GM12878 (cell line): ENCODE measurements around the gene ADAMTS2. TPM values are rescaled to one million over a fixed set of nuclear protein-coding genes. Genes with fewer than 3 reads are reported as not detected.

ENCODE experiments used
- ATAC-seq: fragments of 200-7000 bp; cut with Tn5 transposase; 3 replicates; pipeline ENCODE4 v1.9.1; 2020; ENCODE audit warnings: mild to moderate bottlenecking, moderate library complexity
- BruUV-seq: library from RNA; stranded (reverse); fragments of 400-500 nt; replicated peaks from 2 replicates; lab custom pipeline; 2021; lab: Mats Ljungman, UMichigan
- CTCF ChIA-PET: fragments of 300-600 bp; sonication (Branson Sonifier 250); formaldehyde crosslinking; extraction: SDS; loops from one replicate; lab custom pipeline; 2021; ENCODE audit warnings: inconsistent platforms; lab: Yijun Ruan, JAX
- POLR2A ChIA-PET: fragments of 350-600 bp; formaldehyde crosslinking; extraction: SDS; loops from one replicate; lab custom pipeline; 2021; ENCODE audit warnings: inconsistent platforms; lab: Charles Lee
- RAD21 ChIA-PET: fragments of 300-600 bp; sonication (Branson Sonifier 250); formaldehyde crosslinking; loops from one replicate; lab custom pipeline; 2023; ENCODE audit warnings: antibody characterized with exemption; ENCODE audit not compliant: unreplicated experiment; lab: Charles Lee
- SMC1A ChIA-PET: fragments of 300-600 bp; sonication (Branson Sonifier 250); formaldehyde crosslinking; loops from one replicate; lab custom pipeline; 2023; ENCODE audit not compliant: unreplicated experiment, uncharacterized antibody; lab: Charles Lee
- DNase-seq: peaks from one replicate; pipeline ENCODE4 v3.0.0-alpha.2; 2011; ENCODE audit warnings: low read depth, low spot score
- FAIRE-seq: peaks from 3 replicates; lab custom pipeline; 2011; peaks lifted over from hg19 to GRCh38; lab: Jason Lieb, UNC
- H2AFZ ChIP-seq: 2 replicates; pipeline ENCODE4 v1.6.0; 2011; ENCODE audit warnings: low read depth, low read length, control low read depth; ENCODE audit not compliant: control insufficient read depth
- H3K27ac ChIP-seq: 2 replicates; pipeline ENCODE4 v1.5.1; 2011; ENCODE audit warnings: control low read depth; ENCODE audit not compliant: control insufficient read depth, insufficient read depth
- H3K27me3 ChIP-seq, 2 experiments: replicated peaks in 1 of 2; 2 replicates each; pipeline versions ENCODE4 v1.6.0 to v1.6.1; 2011; ENCODE audit warnings: low read length in 1 of 2; ENCODE audit not compliant: control insufficient read depth in 2 of 2, insufficient read depth in 2 of 2
- H3K36me3 ChIP-seq, 2 experiments: 2 replicates each; pipeline ENCODE4 v1.5.1; 2011; ENCODE audit warnings: low read length in 1 of 2; ENCODE audit not compliant: control insufficient read depth in 2 of 2, insufficient read depth in 2 of 2
- H3K4me1 ChIP-seq: 2 replicates; pipeline ENCODE4 v1.6.1; 2011; ENCODE audit warnings: mild to moderate bottlenecking, low read length, moderate library complexity, mixed read lengths; ENCODE audit not compliant: control insufficient read depth, insufficient read depth
- H3K4me2 ChIP-seq: 2 replicates; pipeline ENCODE4 v1.6.0; 2011; ENCODE audit warnings: control low read depth; ENCODE audit not compliant: control insufficient read depth, insufficient read depth
- H3K4me3 ChIP-seq: fragments of 200-600 bp; sonication (generic); 2 replicates; pipeline ENCODE4 v1.5.1; 2016
- H3K79me2 ChIP-seq: 2 replicates; pipeline ENCODE4 v1.6.0; 2011; ENCODE audit warnings: low read length; ENCODE audit not compliant: control insufficient read depth, insufficient read depth
- H3K9ac ChIP-seq: 2 replicates; pipeline ENCODE4 v1.8.0; 2011; ENCODE audit warnings: low read length, control low read depth, mixed read lengths; ENCODE audit not compliant: control insufficient read depth, insufficient read depth
- H3K9me3 ChIP-seq: replicated peaks from 3 replicates; pipeline ENCODE4 v1.5.1; 2011; ENCODE audit warnings: mild to moderate bottlenecking, low read length; ENCODE audit not compliant: control insufficient read depth, insufficient read depth
- H4K20me1 ChIP-seq: 2 replicates; pipeline ENCODE4 v1.6.0; 2011; ENCODE audit not compliant: control insufficient read depth, insufficient read depth
- ASH2L ChIP-seq: fragments of 300-600, 200-600 bp; sonication (generic); IDR thresholded peaks from 2 replicates; pipeline ENCODE4 v1.6.1; 2017; ENCODE audit warnings: low read depth, mild to moderate bottlenecking, borderline replicate concordance
- GABPA ChIP-seq: IDR thresholded peaks from 2 replicates; pipeline ENCODE4 v1.6.1; 2014; ENCODE audit warnings: antibody characterized with exemption, low read depth, mild to moderate bottlenecking, inconsistent platforms
- KLF5 ChIP-seq: fragments of 450-650 bp; IDR thresholded peaks from 2 replicates; pipeline ENCODE4 v1.6.1; 2014; ENCODE audit warnings: mild to moderate bottlenecking; ENCODE audit not compliant: partially characterized antibody
- MTA3 ChIP-seq: IDR thresholded peaks from 2 replicates; pipeline ENCODE4 v1.6.1; 2012; ENCODE audit warnings: low read length, inconsistent platforms, borderline replicate concordance
- POLR2A ChIP-seq: IDR thresholded peaks from 2 replicates; pipeline ENCODE4 v1.6.1; 2011; ENCODE audit warnings: low read depth, mild to moderate bottlenecking, low read length
- TAF1 ChIP-seq: IDR thresholded peaks from 2 replicates; pipeline ENCODE4 v1.6.1; 2011; ENCODE audit warnings: mild to moderate bottlenecking, low read depth, low read length, borderline replicate concordance
- ZNF622 ChIP-seq: fragments of 450-650 bp; IDR thresholded peaks from 2 replicates; pipeline ENCODE4 v1.6.1; 2017; ENCODE audit warnings: mild to moderate bottlenecking, inconsistent platforms
- WGBS: methylation state at CpG from one replicate; pipeline ENCODE4 v1.1.6; 2016; ENCODE audit warnings: low lambda C conversion rate; ENCODE audit not compliant: insufficient replicate concordance, insufficient coverage; ENCODE audit errors: missing lambda C conversion rate; 5-methylcytosine and 5-hydroxymethylcytosine counted together
- in situ Hi-C: fragments of 300-500 bp; cut with MboI; formaldehyde crosslinking; loops from 9 replicates; pipeline ENCODE4 v1.14.3; 2018; ENCODE audit warnings: mixed read lengths
- intact Hi-C: fragments of 100-400 bp; cut with micrococcal nuclease; formaldehyde crosslinking; loops from one replicate; pipeline ENCODE4 v1.14.2; 2022; ENCODE audit not compliant: unreplicated experiment
- polyA plus RNA-seq, 11 experiments: library from polyadenylated mRNA; depleted of rRNA in 4 of 11; unstranded in 6 of 11; stranded (reverse) in 5 of 11; fragments of >200 nt; fragmentation: Nextera tagmentation in 4 of 11; fragmentation: Illumina TruSeq in 1 of 11; extraction: Ambion mirVana in 4 of 11; extraction: Trizol in 1 of 11; gene quantifications; 1 replicate in 1 of 11; 2 replicates in 10 of 11; pipeline versions ENCODE4 v1.2.1 to v1.2.3, GENCODE V29; 2011 to 2016; ENCODE audit warnings: inconsistent platforms in 2 of 11, missing spikeins in 2 of 11, low read depth in 1 of 11
- total RNA-seq, 4 experiments: library from RNA; depleted of rRNA in 3 of 4; stranded (reverse); fragments of >200 nt in 3 of 4; fragmentation: Illumina TruSeq in 1 of 4; extraction: Trizol in 1 of 4; gene quantifications; 2 replicates each; pipeline versions ENCODE4 v1.2.1 to v1.2.3, GENCODE V29; 2013 to 2021
- TF ChIP-seq, protein P1 (sequence below): fragments of 450-650 bp; IDR thresholded peaks from 2 replicates; pipeline ENCODE4 v1.6.1; 2017; ENCODE audit warnings: low read depth, mild to moderate bottlenecking, moderate library complexity
- TF ChIP-seq, protein P2 (sequence below): fragments of 450-650 bp; IDR thresholded peaks from 2 replicates; pipeline ENCODE4 v1.6.1; 2016; ENCODE audit warnings: mild to moderate bottlenecking, moderate library complexity, borderline replicate concordance

ADAMTS2 gene
- total and polyA plus RNA-seq, 10 of the 15 experiments (the other 5 are each of a cell fraction or from before 2014, with no cell fraction given), result 0.03 to 0.05 TPM; not detected in 8

DNA sequence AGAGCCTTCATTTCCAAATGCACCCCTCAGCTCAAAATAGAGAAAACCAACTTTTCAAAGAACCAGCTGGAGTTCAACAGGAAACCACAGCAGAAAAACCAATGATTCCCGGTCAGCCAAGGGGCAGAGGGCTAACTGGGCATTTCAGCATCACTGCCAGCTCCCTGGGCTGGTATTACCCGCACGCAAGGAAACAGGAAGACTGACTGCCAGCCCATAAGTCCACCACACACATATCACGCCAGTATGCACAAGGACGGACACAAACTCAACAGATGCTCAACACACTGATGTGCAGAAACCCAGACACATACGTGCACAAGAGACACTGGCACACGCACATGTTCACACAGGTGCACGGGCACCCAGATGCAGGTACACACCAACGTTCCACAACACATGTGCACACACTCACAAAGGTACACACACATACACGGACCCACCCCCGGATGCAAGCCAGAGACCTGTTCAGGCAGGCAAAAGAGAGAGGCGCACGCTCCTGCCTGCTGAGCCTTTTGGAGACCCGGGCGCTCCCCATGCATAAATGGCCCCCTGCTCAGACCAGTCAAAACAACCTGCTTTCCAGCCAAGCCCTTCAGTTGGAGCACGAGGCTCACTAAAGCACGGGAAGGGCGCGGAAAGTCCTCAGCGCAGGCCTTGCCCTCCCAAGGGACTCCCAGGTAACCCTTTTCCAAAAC lies 2.1 kb downstream of the ADAMTS2 start:
- H3K36me3 ChIP-seq, result no peaks in the 10 kb centered on the region
- in situ Hi-C loops, result no loop called here
- no peaks in the 10 kb centered on the region for H4K20me1 ChIP-seq
- DNase-seq (no peak), FAIRE-seq (no peak), ATAC-seq (no peak)
- no peak overlapping the region for H3K4me3 ChIP-seq
- BruUV-seq, result no TSS peak
- H3K79me2 ChIP-seq, result no peaks in the 10 kb centered on the region
- RAD21 ChIA-PET, result no interaction called here
- POLR2A ChIA-PET, result no interaction called here
- H3K4me2 ChIP-seq, result no peak overlapping the region
- H2AFZ ChIP-seq, result no peak overlapping the region
- TF ChIP-seq MTA3, result no peak
- no peak for TF ChIP-seq TAF1
- no peak for TF ChIP-seq KLF5
- TF ChIP-seq, protein P1, sequence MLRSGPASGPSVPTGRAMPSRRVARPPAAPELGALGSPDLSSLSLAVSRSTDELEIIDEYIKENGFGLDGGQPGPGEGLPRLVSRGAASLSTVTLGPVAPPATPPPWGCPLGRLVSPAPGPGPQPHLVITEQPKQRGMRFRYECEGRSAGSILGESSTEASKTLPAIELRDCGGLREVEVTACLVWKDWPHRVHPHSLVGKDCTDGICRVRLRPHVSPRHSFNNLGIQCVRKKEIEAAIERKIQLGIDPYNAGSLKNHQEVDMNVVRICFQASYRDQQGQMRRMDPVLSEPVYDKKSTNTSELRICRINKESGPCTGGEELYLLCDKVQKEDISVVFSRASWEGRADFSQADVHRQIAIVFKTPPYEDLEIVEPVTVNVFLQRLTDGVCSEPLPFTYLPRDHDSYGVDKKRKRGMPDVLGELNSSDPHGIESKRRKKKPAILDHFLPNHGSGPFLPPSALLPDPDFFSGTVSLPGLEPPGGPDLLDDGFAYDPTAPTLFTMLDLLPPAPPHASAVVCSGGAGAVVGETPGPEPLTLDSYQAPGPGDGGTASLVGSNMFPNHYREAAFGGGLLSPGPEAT, result no peak
- TF ChIP-seq, protein P2, sequence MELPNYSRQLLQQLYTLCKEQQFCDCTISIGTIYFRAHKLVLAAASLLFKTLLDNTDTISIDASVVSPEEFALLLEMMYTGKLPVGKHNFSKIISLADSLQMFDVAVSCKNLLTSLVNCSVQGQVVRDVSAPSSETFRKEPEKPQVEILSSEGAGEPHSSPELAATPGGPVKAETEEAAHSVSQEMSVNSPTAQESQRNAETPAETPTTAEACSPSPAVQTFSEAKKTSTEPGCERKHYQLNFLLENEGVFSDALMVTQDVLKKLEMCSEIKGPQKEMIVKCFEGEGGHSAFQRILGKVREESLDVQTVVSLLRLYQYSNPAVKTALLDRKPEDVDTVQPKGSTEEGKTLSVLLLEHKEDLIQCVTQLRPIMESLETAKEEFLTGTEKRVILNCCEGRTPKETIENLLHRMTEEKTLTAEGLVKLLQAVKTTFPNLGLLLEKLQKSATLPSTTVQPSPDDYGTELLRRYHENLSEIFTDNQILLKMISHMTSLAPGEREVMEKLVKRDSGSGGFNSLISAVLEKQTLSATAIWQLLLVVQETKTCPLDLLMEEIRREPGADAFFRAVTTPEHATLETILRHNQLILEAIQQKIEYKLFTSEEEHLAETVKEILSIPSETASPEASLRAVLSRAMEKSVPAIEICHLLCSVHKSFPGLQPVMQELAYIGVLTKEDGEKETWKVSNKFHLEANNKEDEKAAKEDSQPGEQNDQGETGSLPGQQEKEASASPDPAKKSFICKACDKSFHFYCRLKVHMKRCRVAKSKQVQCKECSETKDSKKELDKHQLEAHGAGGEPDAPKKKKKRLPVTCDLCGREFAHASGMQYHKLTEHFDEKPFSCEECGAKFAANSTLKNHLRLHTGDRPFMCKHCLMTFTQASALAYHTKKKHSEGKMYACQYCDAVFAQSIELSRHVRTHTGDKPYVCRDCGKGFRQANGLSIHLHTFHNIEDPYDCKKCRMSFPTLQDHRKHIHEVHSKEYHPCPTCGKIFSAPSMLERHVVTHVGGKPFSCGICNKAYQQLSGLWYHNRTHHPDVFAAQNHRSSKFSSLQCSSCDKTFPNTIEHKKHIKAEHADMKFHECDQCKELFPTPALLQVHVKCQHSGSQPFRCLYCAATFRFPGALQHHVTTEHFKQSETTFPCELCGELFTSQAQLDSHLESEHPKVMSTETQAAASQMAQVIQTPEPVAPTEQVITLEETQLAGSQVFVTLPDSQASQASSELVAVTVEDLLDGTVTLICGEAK, result no peak
- no peak for TF ChIP-seq GABPA
- TF ChIP-seq POLR2A, result no peak
- TF ChIP-seq ZNF622, result no peak
- no peak for TF ChIP-seq ASH2L
- WGBS, result 28% methylated on average over 20 of the region's 20 CpGs
- CTCF ChIA-PET, result no interaction called here
- SMC1A ChIA-PET, result no interaction called here
- H3K27ac ChIP-seq, result no peak overlapping the region
- intact Hi-C loops, result no loop called here
- no peaks in the 10 kb centered on the region for H3K4me1 ChIP-seq
- no peak overlapping the region for H3K9ac ChIP-seq
- H3K9me3 ChIP-seq, result no peaks in the 10 kb centered on the region; the same call in 2 of the 3 replicates
- H3K27me3 ChIP-seq, result no peaks in the 10 kb centered on the region; a peak in 3 of 4 replicates
